IMR-90 (cell line): ENCODE measurements around the gene MICU1. TPM values are rescaled to one million over a fixed set of nuclear protein-coding genes. Genes with fewer than 3 reads are reported as not detected.

Source experiments
- ATAC-seq: fragments of 200-7000 bp; cut with Tn5 transposase; 2 replicates; pipeline ENCODE4 v1.9.1; 2020; ENCODE audit warnings: low read depth, mild to moderate bottlenecking, moderate library complexity
- BruUV-seq: library from RNA; stranded (reverse); fragments of 400-500 nt; replicated peaks from 2 replicates; lab custom pipeline; 2021; lab: Mats Ljungman, UMichigan
- CTCF ChIA-PET: fragments of 300-600 bp; formaldehyde crosslinking; extraction: SDS; loops from one replicate; lab custom pipeline; 2021; ENCODE audit warnings: antibody characterized with exemption; lab: Yijun Ruan, JAX
- POLR2A ChIA-PET: fragments of 300-600 bp; sonication (Branson Sonifier 250); formaldehyde crosslinking; loops from one replicate; lab custom pipeline; 2022; ENCODE audit warnings: antibody characterized with exemption; ENCODE audit not compliant: unreplicated experiment; lab: Charles Lee
- DNase-seq: peaks from one replicate; pipeline ENCODE4 v3.0.0; 2013
- H2AFZ ChIP-seq: replicated peaks from 2 replicates; pipeline ENCODE3; 2013; ENCODE audit warnings: low read length, mild to moderate bottlenecking; ENCODE audit not compliant: poor library complexity
- H2AK5ac ChIP-seq: 2 replicates; pipeline ENCODE4 v1.6.1; 2013; ENCODE audit warnings: low read depth, low read length, inconsistent platforms
- H2AK9ac ChIP-seq: replicated peaks from 2 replicates; pipeline ENCODE3; 2013; ENCODE audit warnings: mild to moderate bottlenecking, low read depth, low read length, moderate library complexity; ENCODE audit not compliant: poor library complexity
- H2BK120ac ChIP-seq: 2 replicates; pipeline ENCODE4 v1.6.1; 2013; ENCODE audit warnings: low read depth, low read length, inconsistent platforms
- H2BK15ac ChIP-seq: 3 replicates; pipeline ENCODE4 v1.6.1; 2013; ENCODE audit warnings: low read depth, low read length, inconsistent platforms
- H2BK20ac ChIP-seq: 2 replicates; pipeline ENCODE4 v1.6.1; 2013; ENCODE audit warnings: low read depth, mild to moderate bottlenecking, inconsistent platforms, low read length, moderate library complexity
- H2BK5ac ChIP-seq: 2 replicates; pipeline ENCODE4 v1.6.1; 2013; ENCODE audit warnings: mild to moderate bottlenecking, low read depth, low read length, inconsistent platforms; ENCODE audit not compliant: poor library complexity, severe bottlenecking
- H3K14ac ChIP-seq: replicated peaks from 2 replicates; pipeline ENCODE4 v1.6.1; 2013; ENCODE audit warnings: low read depth, low read length, inconsistent platforms
- H3K18ac ChIP-seq: 2 replicates; pipeline ENCODE4 v1.6.1; 2013; ENCODE audit warnings: low read depth, low read length, control low read depth
- H3K23ac ChIP-seq: 2 replicates; pipeline ENCODE4 v1.6.1; 2013; ENCODE audit warnings: low read depth, low read length, inconsistent platforms
- H3K27ac ChIP-seq: 2 replicates; pipeline ENCODE4 v1.5.1; 2013; ENCODE audit warnings: mild to moderate bottlenecking, control low read depth, low read length; ENCODE audit not compliant: insufficient read depth
- H3K27me3 ChIP-seq: 2 replicates; pipeline ENCODE4 v1.6.1; 2013; ENCODE audit warnings: low read length; ENCODE audit not compliant: control insufficient read depth, insufficient read depth
- H3K36me3 ChIP-seq: 2 replicates; pipeline ENCODE4 v1.6.1; 2013; ENCODE audit warnings: low read length, mixed read lengths; ENCODE audit not compliant: control insufficient read depth, insufficient read depth
- H3K4ac ChIP-seq: 2 replicates; pipeline ENCODE4 v1.6.1; 2013; ENCODE audit warnings: low read depth, low read length, inconsistent platforms
- H3K4me1 ChIP-seq: 2 replicates; pipeline ENCODE4 v1.6.1; 2013; ENCODE audit warnings: low read length, mixed read lengths; ENCODE audit not compliant: control insufficient read depth, insufficient read depth
- H3K4me2 ChIP-seq: 2 replicates; pipeline ENCODE4 v1.6.1; 2013; ENCODE audit warnings: low read depth, mild to moderate bottlenecking, control low read depth, low read length, moderate library complexity
- H3K4me3 ChIP-seq: 2 replicates; pipeline ENCODE4 v1.5.1; 2013; ENCODE audit warnings: low read depth, mild to moderate bottlenecking, control low read depth, low read length, moderate library complexity; ENCODE audit not compliant: insufficient read depth
- H3K56ac ChIP-seq: 2 replicates; pipeline ENCODE4 v1.6.1; 2013; ENCODE audit warnings: low read length, inconsistent platforms; ENCODE audit not compliant: insufficient read depth; ENCODE audit errors: extremely low read depth
- H3K79me1 ChIP-seq, 2 experiments: 2 replicates each; pipeline ENCODE4 v1.6.1; 2013; ENCODE audit warnings: low read length in 2 of 2, inconsistent platforms in 1 of 2, low read depth in 1 of 2
- H3K9ac ChIP-seq: 2 replicates; pipeline ENCODE4 v1.6.1; 2013; ENCODE audit warnings: low read depth, low read length, control low read depth
- H3K9me1 ChIP-seq: 2 replicates; pipeline ENCODE4 v1.6.1; 2013; ENCODE audit warnings: low read length, inconsistent platforms; ENCODE audit not compliant: insufficient read depth
- H3K9me3 ChIP-seq: 2 replicates; pipeline ENCODE4 v1.6.1; 2013; ENCODE audit warnings: low read length; ENCODE audit not compliant: control insufficient read depth, insufficient read depth
- H4K20me1 ChIP-seq: 2 replicates; pipeline ENCODE4 v1.6.1; 2013; ENCODE audit warnings: low read length, inconsistent platforms; ENCODE audit not compliant: insufficient read depth
- H4K5ac ChIP-seq: 2 replicates; pipeline ENCODE4 v1.6.1; 2013; ENCODE audit warnings: mild to moderate bottlenecking, low read depth, low read length, control low read depth
- H4K8ac ChIP-seq, 2 experiments: 2 replicates each; pipeline ENCODE4 v1.6.1; 2013; ENCODE audit warnings: low read depth in 2 of 2, low read length in 2 of 2, control low read depth in 1 of 2, inconsistent platforms in 1 of 2
- H4K91ac ChIP-seq: 2 replicates; pipeline ENCODE4 v1.6.1; 2013; ENCODE audit warnings: low read depth, low read length, inconsistent platforms; ENCODE audit not compliant: insufficient read depth
- BHLHE40 ChIP-seq: fragments of 150-350 bp; IDR thresholded peaks from 2 replicates; pipeline ENCODE4 v1.6.1; 2016; ENCODE audit warnings: mild to moderate bottlenecking, low read depth, low read length
- CEBPB ChIP-seq: IDR thresholded peaks from 2 replicates; pipeline ENCODE4 v1.6.1; 2012; ENCODE audit warnings: low read depth, low read length, improper control_type of control experiment
- FOS ChIP-seq: fragments of 150-350 bp; IDR thresholded peaks from 2 replicates; pipeline ENCODE4 v1.6.1; 2016; ENCODE audit warnings: low read depth, low read length
- MAFK ChIP-seq: IDR thresholded peaks from 2 replicates; pipeline ENCODE4 v1.6.1; 2012; ENCODE audit warnings: low read depth, low read length, improper control_type of control experiment
- NFE2L2 ChIP-seq: fragments of 150-350 bp; IDR thresholded peaks from 2 replicates; pipeline ENCODE4 v1.6.1; 2016; ENCODE audit warnings: low read depth, mild to moderate bottlenecking, low read length
- RCOR1 ChIP-seq: IDR thresholded peaks from 2 replicates; pipeline ENCODE4 v1.6.1; 2012; ENCODE audit warnings: mild to moderate bottlenecking, low read length, improper control_type of control experiment; ENCODE audit not compliant: insufficient replicate concordance
- RFX5 ChIP-seq: IDR thresholded peaks from 2 replicates; pipeline ENCODE4 v1.8.0; 2012; ENCODE audit warnings: low read depth, mild to moderate bottlenecking, low read length, moderate library complexity
- WGBS, 2 experiments: methylation state at CpG; one replicate each; pipeline versions ENCODE4 v1.1.5 to v1.1.7; 2013; ENCODE audit warnings: missing lambda C conversion rate in 2 of 2; ENCODE audit not compliant: insufficient read length in 1 of 2; ENCODE audit errors: extremely low coverage in 2 of 2; 5-methylcytosine and 5-hydroxymethylcytosine counted together
- dilution Hi-C: fragments of 300-500 bp; cut with HindIII; formaldehyde crosslinking; loops from one replicate; pipeline ENCODE4 v1.14.3; 2018; ENCODE audit warnings: low sequenced_read_pairs; ENCODE audit not compliant: unreplicated experiment
- in situ Hi-C: fragments of 300-500 bp; cut with MboI; formaldehyde crosslinking; loops from 3 replicates; pipeline ENCODE4 v1.14.3; 2019; ENCODE audit warnings: low sequenced_read_pairs, inconsistent platforms, mixed read lengths
- intact Hi-C: fragments of 100-400 bp; cut with micrococcal nuclease; formaldehyde crosslinking; loops from 2 replicates; pipeline ENCODE4 v1.10.0; 2022
- polyA plus RNA-seq, 3 experiments: library from polyadenylated mRNA; depleted of rRNA; stranded (reverse); fragments of >200 nt; gene quantifications; 2 replicates each; pipeline ENCODE4 v1.2.3, GENCODE V29; 2012; ENCODE audit warnings: low replicate concordance in 1 of 3
- total RNA-seq: library from RNA; depleted of rRNA; stranded (reverse); fragments of >200 nt; gene quantifications from 2 replicates; pipeline ENCODE4 v1.2.3, GENCODE V29; 2012
- TF ChIP-seq, protein P1 (sequence below): fragments of 150-350 bp; IDR thresholded peaks from 2 replicates; pipeline ENCODE4 v1.6.1; 2016; ENCODE audit warnings: low read depth, mild to moderate bottlenecking, low read length, moderate library complexity, borderline replicate concordance
- TF ChIP-seq, protein P2 (sequence below): fragments of 150-350 bp; IDR thresholded peaks from 2 replicates; pipeline ENCODE4 v1.6.1; 2017; ENCODE audit warnings: mild to moderate bottlenecking, antibody characterized with exemption, low read length, low read depth

Gene MICU1
- total and polyA plus RNA-seq, 2 of the 4 experiments (the other 2 are of a cell fraction) = 43.6 to 44.7 TPM

DNA sequence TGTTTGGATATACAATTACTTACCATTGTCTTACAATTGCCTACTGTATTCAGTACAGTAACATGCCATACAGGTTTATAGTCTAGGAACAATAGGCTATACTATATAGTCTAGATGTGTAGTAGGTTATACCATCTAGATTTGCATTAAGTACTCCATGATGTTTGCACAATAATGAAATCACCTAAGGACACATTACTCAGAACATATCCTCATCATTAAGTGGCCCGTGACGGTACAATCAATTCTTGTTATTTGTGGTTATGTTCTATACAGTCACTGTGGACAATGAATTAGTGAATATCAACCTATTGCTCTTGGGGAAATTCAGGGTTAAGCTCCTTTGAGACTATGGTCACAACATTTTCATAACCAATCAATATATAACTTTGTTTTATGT, 75.6 kb downstream of the MICU1 start:
- H4K8ac ChIP-seq = no peak overlapping the region
- no CpG with 5 or more reads among the region's 2 CpGs for WGBS, 2 experiments
- H4K20me1 ChIP-seq = no peaks in the 10 kb centered on the region
- no peak overlapping the region for H3K27ac ChIP-seq
- TF ChIP-seq CEBPB = no peak
- no peak for TF ChIP-seq MAFK
- no peak for TF ChIP-seq FOS
- TF ChIP-seq, protein P1, sequence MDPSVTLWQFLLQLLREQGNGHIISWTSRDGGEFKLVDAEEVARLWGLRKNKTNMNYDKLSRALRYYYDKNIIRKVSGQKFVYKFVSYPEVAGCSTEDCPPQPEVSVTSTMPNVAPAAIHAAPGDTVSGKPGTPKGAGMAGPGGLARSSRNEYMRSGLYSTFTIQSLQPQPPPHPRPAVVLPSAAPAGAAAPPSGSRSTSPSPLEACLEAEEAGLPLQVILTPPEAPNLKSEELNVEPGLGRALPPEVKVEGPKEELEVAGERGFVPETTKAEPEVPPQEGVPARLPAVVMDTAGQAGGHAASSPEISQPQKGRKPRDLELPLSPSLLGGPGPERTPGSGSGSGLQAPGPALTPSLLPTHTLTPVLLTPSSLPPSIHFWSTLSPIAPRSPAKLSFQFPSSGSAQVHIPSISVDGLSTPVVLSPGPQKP = no peak
- TF ChIP-seq RFX5 = no peak
- TF ChIP-seq NFE2L2 = no peak
- TF ChIP-seq RCOR1 = no peak
- TF ChIP-seq, protein P2, sequence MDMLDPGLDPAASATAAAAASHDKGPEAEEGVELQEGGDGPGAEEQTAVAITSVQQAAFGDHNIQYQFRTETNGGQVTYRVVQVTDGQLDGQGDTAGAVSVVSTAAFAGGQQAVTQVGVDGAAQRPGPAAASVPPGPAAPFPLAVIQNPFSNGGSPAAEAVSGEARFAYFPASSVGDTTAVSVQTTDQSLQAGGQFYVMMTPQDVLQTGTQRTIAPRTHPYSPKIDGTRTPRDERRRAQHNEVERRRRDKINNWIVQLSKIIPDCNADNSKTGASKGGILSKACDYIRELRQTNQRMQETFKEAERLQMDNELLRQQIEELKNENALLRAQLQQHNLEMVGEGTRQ = no peak
- TF ChIP-seq BHLHE40 = no peak
- CTCF ChIA-PET = no interaction called here
- DNase-seq = no peak
- H3K14ac ChIP-seq = no peak overlapping the region
- no peaks in the 10 kb centered on the region for H3K9me1 ChIP-seq
- H3K4me2 ChIP-seq = no peak overlapping the region
- dilution Hi-C loops = no loop called here
- H2AFZ ChIP-seq = no peak overlapping the region
- ATAC-seq = no peak
- no peak overlapping the region for H2BK15ac ChIP-seq
- peaks cover 15% of the 10 kb centered on the region for H3K36me3 ChIP-seq
- H3K56ac ChIP-seq = no peak overlapping the region
- no peak overlapping the region for H2AK5ac ChIP-seq
- H4K5ac ChIP-seq = no peak overlapping the region
- H4K91ac ChIP-seq = no peak overlapping the region
- no peaks in the 10 kb centered on the region for H3K9me3 ChIP-seq
- in situ Hi-C loops = no loop called here
- no peak overlapping the region for H3K23ac ChIP-seq
- no peak overlapping the region for H2BK5ac ChIP-seq
- intact Hi-C loops = no loop called here
- H3K27me3 ChIP-seq = no peaks in the 10 kb centered on the region
- BruUV-seq = no TSS peak
- H3K4me3 ChIP-seq = no peak overlapping the region
- no peaks in the 10 kb centered on the region; a peak in 1 of 4 replicates for H3K79me1 ChIP-seq
- H3K4me1 ChIP-seq = peaks cover 3% of the 10 kb centered on the region; the same call in 1 of the 2 replicates
- no peak overlapping the region for H3K18ac ChIP-seq
- no peak overlapping the region for H2AK9ac ChIP-seq
- POLR2A ChIA-PET = no interaction called here
- H2BK20ac ChIP-seq = no peak overlapping the region
- no peak overlapping the region for H2BK120ac ChIP-seq
- no peak overlapping the region for H3K4ac ChIP-seq
- no peak overlapping the region for H3K9ac ChIP-seq
